H1 (cell line): ENCODE data around the gene PPP1R11. TPM values are rescaled to one million over a fixed set of nuclear protein-coding genes. Genes with fewer than 3 reads are reported as not detected.

Experiments
- CTCF ChIA-PET: fragments of 300-600 bp; sonication (Branson Sonifier 250); formaldehyde crosslinking; loops from one replicate; lab custom pipeline; 2021; ENCODE audit not compliant: partially characterized antibody; lab: Charles Lee
- POLR2A ChIA-PET: fragments of 300-600 bp; sonication (Branson Sonifier 250); formaldehyde crosslinking; loops from one replicate; lab custom pipeline; 2021; ENCODE audit warnings: inconsistent platforms; ENCODE audit not compliant: partially characterized antibody; lab: Charles Lee
- DNase-seq, 2 experiments: peaks; one replicate each; pipeline versions ENCODE4 v3.0.0 to v3.0.0-alpha.2; 2010 to 2022; ENCODE audit warnings: low spot score in 2 of 2, low read depth in 1 of 2, mixed read lengths in 1 of 2
- FAIRE-seq: peaks from 2 replicates; lab custom pipeline; 2011; peaks lifted over from hg19 to GRCh38; lab: Jason Lieb, UNC
- H2AFZ ChIP-seq: 2 replicates; pipeline ENCODE4 v1.8.1; 2012; ENCODE audit warnings: low read length, inconsistent platforms
- H2AK5ac ChIP-seq: 2 replicates; pipeline ENCODE4 v1.6.1; 2013; ENCODE audit warnings: low read depth, low read length
- H2BK120ac ChIP-seq: replicated peaks from 2 replicates; pipeline ENCODE3; 2013; ENCODE audit warnings: low read depth, low read length, inconsistent platforms
- H2BK12ac ChIP-seq: 2 replicates; pipeline ENCODE4 v1.6.1; 2013; ENCODE audit warnings: low read depth, low read length
- H2BK15ac ChIP-seq: 2 replicates; pipeline ENCODE4 v1.6.1; 2013; ENCODE audit warnings: low read length
- H2BK20ac ChIP-seq: 2 replicates; pipeline ENCODE4 v1.6.1; 2013; ENCODE audit warnings: low read length
- H2BK5ac ChIP-seq: 2 replicates; pipeline ENCODE4 v1.6.1; 2013; ENCODE audit warnings: low read depth, low read length
- H3K14ac ChIP-seq: 2 replicates; pipeline ENCODE4 v1.6.1; 2013; ENCODE audit warnings: inconsistent platforms; ENCODE audit not compliant: insufficient read length
- H3K18ac ChIP-seq: 2 replicates; pipeline ENCODE4 v1.6.1; 2013; ENCODE audit warnings: low read length; ENCODE audit errors: extremely low read depth
- H3K23ac ChIP-seq: 2 replicates; pipeline ENCODE4 v1.6.1; 2013; ENCODE audit warnings: inconsistent platforms; ENCODE audit not compliant: insufficient read length
- H3K23me2 ChIP-seq: 2 replicates; pipeline ENCODE4 v1.6.1; 2013; ENCODE audit warnings: low read depth, low read length
- H3K27ac ChIP-seq: 2 replicates; pipeline ENCODE4 v1.6.1; 2011; ENCODE audit warnings: low read depth, low read length, inconsistent platforms
- H3K27me3 ChIP-seq, 4 experiments: replicated peaks in 1 of 4; 1 replicate in 1 of 4; 2 replicates in 3 of 4; pipeline versions ENCODE4 v1.6.1 to v1.8.1; 2011 to 2013; ENCODE audit warnings: low read length in 3 of 4, mild to moderate bottlenecking in 3 of 4, inconsistent platforms in 2 of 4, mixed read lengths in 2 of 4, moderate library complexity in 1 of 4; ENCODE audit not compliant: control insufficient read depth in 3 of 4, insufficient read depth in 3 of 4; ENCODE audit errors: extremely low read depth in 1 of 4
- H3K36me3 ChIP-seq, 4 experiments: 2 replicates each; pipeline versions ENCODE4 v1.6.1 to v1.8.1; 2011 to 2013; ENCODE audit warnings: mild to moderate bottlenecking in 4 of 4, low read length in 3 of 4, moderate library complexity in 2 of 4, control low read depth in 1 of 4, inconsistent platforms in 1 of 4; ENCODE audit not compliant: insufficient read depth in 4 of 4, control insufficient read depth in 2 of 4
- H3K4ac ChIP-seq: replicated peaks from 2 replicates; pipeline ENCODE3; 2013; ENCODE audit warnings: low read length, low read depth, mixed read lengths, inconsistent platforms; ENCODE audit not compliant: insufficient read length
- H3K4me1 ChIP-seq, 4 experiments: replicated peaks in 1 of 4; 1 replicate in 1 of 4; 2 replicates in 3 of 4; pipeline versions ENCODE4 v1.6.1 to v1.8.1; 2011 to 2013; ENCODE audit warnings: low read length in 3 of 4, inconsistent platforms in 2 of 4, mixed read lengths in 1 of 4; ENCODE audit not compliant: insufficient read depth in 4 of 4, control insufficient read depth in 3 of 4
- H3K4me2 ChIP-seq, 2 experiments: 2 replicates each; pipeline versions ENCODE4 v1.6.1 to v1.8.1; 2011 to 2013; ENCODE audit warnings: low read depth in 2 of 2, low read length in 2 of 2, control low read depth in 1 of 2, inconsistent platforms in 1 of 2, mild to moderate bottlenecking in 1 of 2; ENCODE audit not compliant: insufficient read depth in 1 of 2
- H3K4me3 ChIP-seq, 4 experiments: fragments of 200-600, 300-600 bp in 1 of 4; sonication (generic), shearing (Covaris generic), sonication (Bioruptor Twin) in 1 of 4; 2 replicates each; pipeline versions ENCODE4 v1.5.1 to v1.8.1; 2011 to 2016; ENCODE audit warnings: low read length in 4 of 4, low read depth in 3 of 4, control low read depth in 2 of 4, inconsistent platforms in 2 of 4, mild to moderate bottlenecking in 2 of 4, mixed read lengths in 1 of 4, moderate library complexity in 1 of 4; ENCODE audit not compliant: insufficient read depth in 2 of 4; ENCODE audit errors: extremely low read depth in 1 of 4
- H3K56ac ChIP-seq: replicated peaks from 2 replicates; pipeline ENCODE3; 2013; ENCODE audit warnings: low read depth, mild to moderate bottlenecking, mixed read lengths, low read length, inconsistent platforms; ENCODE audit not compliant: insufficient read length
- H3K79me1 ChIP-seq: 2 replicates; pipeline ENCODE4 v1.6.1; 2013; ENCODE audit warnings: low read depth, low read length, control low read depth
- H3K79me2 ChIP-seq, 2 experiments: 2 replicates each; pipeline versions ENCODE4 v1.6.1 to v1.8.1; 2012 to 2013; ENCODE audit warnings: low read length in 2 of 2, mild to moderate bottlenecking in 2 of 2, inconsistent platforms in 1 of 2; ENCODE audit not compliant: insufficient read depth in 2 of 2, control insufficient read depth in 1 of 2
- H3K9ac ChIP-seq, 4 experiments: replicated peaks in 1 of 4; 1 replicate in 1 of 4; 2 replicates in 3 of 4; pipeline versions ENCODE4 v1.6.1 to v1.8.1; 2011 to 2013; ENCODE audit warnings: low read depth in 3 of 4, low read length in 3 of 4, control low read depth in 2 of 4, mild to moderate bottlenecking in 2 of 4, moderate library complexity in 2 of 4, inconsistent platforms in 1 of 4; ENCODE audit errors: extremely low read depth in 1 of 4
- H3K9me3 ChIP-seq, 2 experiments: 2 replicates each; pipeline versions ENCODE4 v1.6.1 to v1.8.1; 2012 to 2013; ENCODE audit warnings: mild to moderate bottlenecking in 2 of 2, moderate library complexity in 2 of 2, control low read depth in 1 of 2, inconsistent platforms in 1 of 2, low read depth in 1 of 2, low read length in 1 of 2, mixed read lengths in 1 of 2; ENCODE audit not compliant: insufficient read depth in 2 of 2
- H4K20me1 ChIP-seq, 2 experiments: replicated peaks in 1 of 2; 2 replicates each; pipeline versions ENCODE3 to v1.8.1; 2011 to 2013; ENCODE audit warnings: inconsistent platforms in 2 of 2, low read length in 2 of 2, mild to moderate bottlenecking in 1 of 2; ENCODE audit not compliant: insufficient read depth in 2 of 2, control insufficient read depth in 1 of 2
- H4K5ac ChIP-seq: 2 replicates; pipeline ENCODE4 v1.6.1; 2013; ENCODE audit warnings: low read length, low read depth, mixed read lengths, inconsistent platforms; ENCODE audit not compliant: insufficient read length
- H4K8ac ChIP-seq: 2 replicates; pipeline ENCODE4 v1.8.0; 2013; ENCODE audit warnings: mild to moderate bottlenecking, moderate library complexity, low read length, inconsistent platforms; ENCODE audit not compliant: insufficient read depth; ENCODE audit errors: extremely low read depth
- H4K91ac ChIP-seq: replicated peaks from 2 replicates; pipeline ENCODE3; 2013; ENCODE audit warnings: low read length, mixed read lengths, inconsistent platforms; ENCODE audit not compliant: insufficient read length
- WGBS, 2 experiments: shearing (Covaris generic) in 1 of 2; methylation state at CpG; one replicate each; pipeline versions ENCODE4 v1.1.6 to v1.1.7; 2013 to 2015; ENCODE audit warnings: low lambda C conversion rate in 2 of 2, mixed read lengths in 2 of 2, inconsistent platforms in 1 of 2, low coverage in 1 of 2, missing lambda C conversion rate in 1 of 2; ENCODE audit not compliant: insufficient replicate concordance in 2 of 2, insufficient coverage in 1 of 2, insufficient read length in 1 of 2; ENCODE audit errors: extremely low coverage in 1 of 2, missing lambda C conversion rate in 1 of 2; 5-methylcytosine and 5-hydroxymethylcytosine counted together
- polyA plus RNA-seq, 7 experiments: library from polyadenylated mRNA; depleted of rRNA in 3 of 7; stranded (reverse) in 5 of 7; unstranded in 2 of 7; fragments of >200 nt in 5 of 7; fragments of 200-250 nt in 2 of 7; gene quantifications; 1 replicate in 5 of 7; 2 replicates in 1 of 7; 4 replicates in 1 of 7; pipeline versions ENCODE4 v1.2.1 to v1.2.3, GENCODE V29; 2011 to 2013; ENCODE audit warnings: missing spikeins in 2 of 7, mixed read lengths in 2 of 7
- total RNA-seq: library from RNA; stranded (reverse); fragmentation: NEBNext Ultra II Directional; extraction: Animal tissue kit (Norgen Biotek cat#: 25700); gene quantifications from 2 replicates; pipeline ENCODE4 v1.2.1, GENCODE V29; 2021

Gene PPP1R11
- total and polyA plus RNA-seq, 2 of the 8 experiments (the other 6 are each of a cell fraction or from before 2014, with no cell fraction given) = 26.1 to 32.8 TPM

DNA sequence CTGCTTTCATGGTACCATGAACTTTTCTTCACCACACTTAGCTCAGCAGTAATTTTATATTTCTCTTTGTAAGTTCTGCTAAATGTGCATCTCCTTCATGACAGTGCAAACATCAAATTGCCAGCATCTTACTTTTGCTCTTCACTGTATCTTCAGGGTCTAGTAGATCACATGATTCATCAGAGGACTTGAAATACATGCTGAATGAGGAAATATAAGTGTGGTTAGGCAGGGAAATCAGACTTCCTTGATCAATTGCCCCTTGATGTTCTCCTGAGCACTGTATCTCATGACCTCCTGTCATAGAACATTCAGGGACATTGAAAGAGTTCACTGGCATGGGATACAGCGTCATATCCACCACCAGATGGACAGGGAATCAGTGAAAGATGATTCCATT, 31.2 kb upstream of the PPP1R11 start:
- WGBS, 2 experiments = 73% methylated on average over 1 of the region's 1 CpG; no CpG with 5 or more reads in 1 of the 2 experiments
- no peak overlapping the region for H3K56ac ChIP-seq
- no peak overlapping the region for H2AK5ac ChIP-seq
- no peak overlapping the region for H3K14ac ChIP-seq
- no peak overlapping the region for H2AFZ ChIP-seq
- ChIA-PET POLR2A (interaction anchor here (0.7 kb wide), 1 partner anchor 25 kb away, joined by 3 read pairs; no protein-coding TSS in a partner anchor), CTCF (interaction anchor here (2.5 kb wide), 1 partner anchor 10 kb away, joined by 11 read pairs; no protein-coding TSS in a partner anchor)
- H3K4me2 ChIP-seq = no peak overlapping the region
- no peak overlapping the region for H2BK20ac ChIP-seq
- H3K23me2 ChIP-seq = no peaks in the 10 kb centered on the region
- no peak for DNase-seq
- no peak overlapping the region for H3K9ac ChIP-seq
- no peaks in the 10 kb centered on the region for H4K20me1 ChIP-seq
- no peak overlapping the region for H3K4ac ChIP-seq
- H3K36me3 ChIP-seq = no peaks in the 10 kb centered on the region
- no peaks in the 10 kb centered on the region for H3K79me2 ChIP-seq
- no peaks in the 10 kb centered on the region for H3K4me1 ChIP-seq
- no peak overlapping the region for H2BK120ac ChIP-seq
- H3K79me1 ChIP-seq = no peaks in the 10 kb centered on the region
- no peak overlapping the region for H2BK5ac ChIP-seq
- H3K27me3 ChIP-seq = no peaks in the 10 kb centered on the region
- H4K8ac ChIP-seq = no peak overlapping the region
- no peak overlapping the region for H3K18ac ChIP-seq
- no peak for FAIRE-seq
- H3K27ac ChIP-seq = no peak overlapping the region
- no peak overlapping the region for H4K5ac ChIP-seq
- H3K9me3 ChIP-seq = no peaks in the 10 kb centered on the region
- no peak overlapping the region for H3K4me3 ChIP-seq
- no peak overlapping the region for H2BK15ac ChIP-seq
- H3K23ac ChIP-seq = no peak overlapping the region
- no peak overlapping the region for H2BK12ac ChIP-seq
- H4K91ac ChIP-seq = no peak overlapping the region
